ENCODE measurements around the gene ZMYM4.

The ZMYM4 gene

GRCh38 chr1:35426097-35426586 lies 157.6 kb downstream of the ZMYM4 start:
- Histone ChIP-seq H3K27ac (ENCODE audit: insufficient read depth in 1 of 2, low read depth in 1 of 2, low read length in 2 of 2, poor library complexity in 1 of 2, severe bottlenecking in 2 of 2) (no peak overlapping the region), H3K4me3 (ENCODE audit: control insufficient read depth in 1 of 7, extremely low read depth in 1 of 7, insufficient read depth in 4 of 7, low read depth in 2 of 7, low read length in 6 of 7) (no peak overlapping the region), H3K27me3 (replicated peaks in 2 of 5; ENCODE audit: control insufficient read depth in 4 of 5, insufficient read depth in 5 of 5, low read length in 4 of 5) (no peaks in the 10 kb centered on the region), H3K9me3 (ENCODE audit: control extremely low read depth in 1 of 5, control insufficient read depth in 4 of 5, insufficient read depth in 2 of 5, low read depth in 1 of 5, low read length in 4 of 5) (no peaks in the 10 kb centered on the region), H3K4me1 (ENCODE audit: control extremely low read depth in 1 of 4, control insufficient read depth in 4 of 4, insufficient read depth in 4 of 4, low read length in 3 of 4) (peaks cover 0 to 4% (median 3%) of the 10 kb centered on the region in 4 experiments), H3K36me3 (ENCODE audit: control insufficient read depth in 4 of 4, insufficient read depth in 4 of 4, low read length in 3 of 4) (peaks cover 0 to 13% (median 5%) of the 10 kb centered on the region in 4 experiments)
- ChIA-PET POLR2A (no interaction called here), CTCF (no interaction called here)
- WGBS (ENCODE audit: insufficient coverage): 48% methylated on average over 2 of the region's 2 CpGs
- no peak for DNase-seq

- H3K4me3 ChIP-seq (ENCODE audit: control insufficient read depth in 1 of 7, extremely low read depth in 1 of 7, insufficient read depth in 4 of 7, low read depth in 2 of 7, low read length in 6 of 7): no peak overlapping the region
- peaks cover 0 to 9% (median 3%) of the 10 kb centered on the region in 4 experiments for H3K4me1 ChIP-seq (ENCODE audit: control extremely low read depth in 1 of 4, control insufficient read depth in 4 of 4, insufficient read depth in 4 of 4, low read length in 3 of 4)
- DNase-seq: no peak
- ChIA-PET CTCF (no interaction called here), POLR2A (no interaction called here)
- no peaks in the 10 kb centered on the region for H3K9me3 ChIP-seq (ENCODE audit: control extremely low read depth in 1 of 5, control insufficient read depth in 4 of 5, insufficient read depth in 2 of 5, low read depth in 1 of 5, low read length in 4 of 5)
- H3K36me3 ChIP-seq (ENCODE audit: control insufficient read depth in 4 of 4, insufficient read depth in 4 of 4, low read length in 3 of 4): peaks cover 9 to 26% (median 10%) of the 10 kb centered on the region in 4 experiments
- 100% methylated on average over 5 of the region's 7 CpGs for WGBS (ENCODE audit: insufficient coverage)
- H3K27me3 ChIP-seq (replicated peaks in 2 of 5; ENCODE audit: control insufficient read depth in 4 of 5, insufficient read depth in 5 of 5, low read length in 4 of 5): no peaks in the 10 kb centered on the region
- H3K27ac ChIP-seq (ENCODE audit: insufficient read depth in 1 of 2, low read depth in 1 of 2, low read length in 2 of 2, poor library complexity in 1 of 2, severe bottlenecking in 2 of 2): no peak overlapping the region
Observed at GRCh38 chr1:35428360-35428759, 159.9 kb downstream of the ZMYM4 start.

- Histone ChIP-seq H3K36me3 (ENCODE audit: control insufficient read depth in 4 of 4, insufficient read depth in 4 of 4, low read length in 3 of 4) (peaks cover 15 to 42% (median 21%) of the 10 kb centered on the region in 4 experiments), H3K27ac (ENCODE audit: insufficient read depth in 1 of 2, low read depth in 1 of 2, low read length in 2 of 2, poor library complexity in 1 of 2, severe bottlenecking in 2 of 2) (no peak overlapping the region), H3K27me3 (replicated peaks in 2 of 5; ENCODE audit: control insufficient read depth in 4 of 5, insufficient read depth in 5 of 5, low read length in 4 of 5) (no peaks in the 10 kb centered on the region), H3K4me1 (ENCODE audit: control extremely low read depth in 1 of 4, control insufficient read depth in 4 of 4, insufficient read depth in 4 of 4, low read length in 3 of 4) (peaks cover 0 to 9% (median 3%) of the 10 kb centered on the region in 4 experiments), H3K4me3 (ENCODE audit: control insufficient read depth in 1 of 7, extremely low read depth in 1 of 7, insufficient read depth in 4 of 7, low read depth in 2 of 7, low read length in 6 of 7) (no peak overlapping the region), H3K9me3 (ENCODE audit: control extremely low read depth in 1 of 5, control insufficient read depth in 4 of 5, insufficient read depth in 2 of 5, low read depth in 1 of 5, low read length in 4 of 5) (no peaks in the 10 kb centered on the region)
- POLR2A ChIA-PET: no interaction called here
- no peak for DNase-seq
- 93% methylated on average over 4 of the region's 4 CpGs for WGBS (ENCODE audit: insufficient coverage)
- CTCF ChIA-PET: interaction anchor here (2.7 kb wide), 1 partner anchor 21 kb away, joined by 11 read pairs; no protein-coding TSS in a partner anchor
Observed at GRCh38 chr1:35430762-35431161, 162.3 kb downstream of the ZMYM4 start.

GRCh38 chr1:35431173-35431599 lies 162.7 kb downstream of the ZMYM4 start:
- Histone ChIP-seq H3K4me3 (ENCODE audit: control insufficient read depth in 1 of 7, extremely low read depth in 1 of 7, insufficient read depth in 4 of 7, low read depth in 2 of 7, low read length in 6 of 7) (no peak overlapping the region), H3K36me3 (ENCODE audit: control insufficient read depth in 4 of 4, insufficient read depth in 4 of 4, low read length in 3 of 4) (peaks cover 15 to 46% (median 23%) of the 10 kb centered on the region in 4 experiments), H3K4me1 (ENCODE audit: control extremely low read depth in 1 of 4, control insufficient read depth in 4 of 4, insufficient read depth in 4 of 4, low read length in 3 of 4) (peaks cover 0 to 5% (median 2%) of the 10 kb centered on the region in 4 experiments), H3K9me3 (ENCODE audit: control extremely low read depth in 1 of 5, control insufficient read depth in 4 of 5, insufficient read depth in 2 of 5, low read depth in 1 of 5, low read length in 4 of 5) (no peaks in the 10 kb centered on the region), H3K27me3 (replicated peaks in 2 of 5; ENCODE audit: control insufficient read depth in 4 of 5, insufficient read depth in 5 of 5, low read length in 4 of 5) (no peaks in the 10 kb centered on the region), H3K27ac (ENCODE audit: insufficient read depth in 1 of 2, low read depth in 1 of 2, low read length in 2 of 2, poor library complexity in 1 of 2, severe bottlenecking in 2 of 2) (no peak overlapping the region)
- CTCF ChIA-PET: interaction anchor here (2.7 kb wide), 1 partner anchor 20 kb away, joined by 11 read pairs; no protein-coding TSS in a partner anchor
- POLR2A ChIA-PET: no interaction called here
- peak in 2 of 3 donors; percentile 15 to 27 for DNase-seq
- 34% methylated on average over 5 of the region's 7 CpGs for WGBS (ENCODE audit: insufficient coverage)

GRCh38 chr1:35432231-35432630 lies 163.7 kb downstream of the ZMYM4 start:
- CTCF ChIA-PET: interaction anchor here (0.7 to 2.7 kb wide), 4 partner anchors 8 to 19 kb away, joined by 3 to 11 read pairs (median 3); no protein-coding TSS in a partner anchor
- POLR2A ChIA-PET: interaction anchor here (0.5 kb wide), 1 partner anchor 11 kb away, joined by 3 read pairs; no protein-coding TSS in a partner anchor

GRCh38 chr1:35433714-35434113 lies 165.2 kb downstream of the ZMYM4 start:
- no peak overlapping the region for H3K27ac ChIP-seq (ENCODE audit: insufficient read depth in 1 of 2, low read depth in 1 of 2, low read length in 2 of 2, poor library complexity in 1 of 2, severe bottlenecking in 2 of 2)
- ChIA-PET POLR2A (no interaction called here), CTCF (interaction anchor here (0.7 kb wide), 1 partner anchor 144 kb away, joined by 3 read pairs; no protein-coding TSS in a partner anchor)
- H3K4me1 ChIP-seq (ENCODE audit: control extremely low read depth in 1 of 4, control insufficient read depth in 4 of 4, insufficient read depth in 4 of 4, low read length in 3 of 4): peaks cover 0 to 5% (median 2%) of the 10 kb centered on the region in 4 experiments
- H3K4me3 ChIP-seq (ENCODE audit: control insufficient read depth in 1 of 7, extremely low read depth in 1 of 7, insufficient read depth in 4 of 7, low read depth in 2 of 7, low read length in 6 of 7): no peak overlapping the region
- no peaks in the 10 kb centered on the region for H3K9me3 ChIP-seq (ENCODE audit: control extremely low read depth in 1 of 5, control insufficient read depth in 4 of 5, insufficient read depth in 2 of 5, low read depth in 1 of 5, low read length in 4 of 5)
- 97% methylated on average over 9 of the region's 15 CpGs for WGBS (ENCODE audit: insufficient coverage)
- H3K36me3 ChIP-seq (ENCODE audit: control insufficient read depth in 4 of 4, insufficient read depth in 4 of 4, low read length in 3 of 4): peaks cover 16 to 61% (median 33%) of the 10 kb centered on the region in 4 experiments
- H3K27me3 ChIP-seq (replicated peaks in 2 of 5; ENCODE audit: control insufficient read depth in 4 of 5, insufficient read depth in 5 of 5, low read length in 4 of 5): no peaks in the 10 kb centered on the region
- no peak for DNase-seq

More at GRCh38 chr1:35432231-35432630, 163.7 kb downstream of the ZMYM4 start:
- no peak overlapping the region for H3K4me3 ChIP-seq (ENCODE audit: control insufficient read depth in 1 of 7, extremely low read depth in 1 of 7, insufficient read depth in 4 of 7, low read depth in 2 of 7, low read length in 6 of 7)
- WGBS (ENCODE audit: insufficient coverage): 100% methylated on average over 9 of the region's 10 CpGs
- H3K9me3 ChIP-seq (ENCODE audit: control extremely low read depth in 1 of 5, control insufficient read depth in 4 of 5, insufficient read depth in 2 of 5, low read depth in 1 of 5, low read length in 4 of 5): no peaks in the 10 kb centered on the region
- H3K36me3 ChIP-seq (ENCODE audit: control insufficient read depth in 4 of 4, insufficient read depth in 4 of 4, low read length in 3 of 4): peaks cover 15 to 53% (median 28%) of the 10 kb centered on the region in 4 experiments
- H3K27me3 ChIP-seq (replicated peaks in 2 of 5; ENCODE audit: control insufficient read depth in 4 of 5, insufficient read depth in 5 of 5, low read length in 4 of 5): no peaks in the 10 kb centered on the region
- peaks cover 0 to 5% (median 2%) of the 10 kb centered on the region in 4 experiments for H3K4me1 ChIP-seq (ENCODE audit: control extremely low read depth in 1 of 4, control insufficient read depth in 4 of 4, insufficient read depth in 4 of 4, low read length in 3 of 4)
- no peak overlapping the region for H3K27ac ChIP-seq (ENCODE audit: insufficient read depth in 1 of 2, low read depth in 1 of 2, low read length in 2 of 2, poor library complexity in 1 of 2, severe bottlenecking in 2 of 2)
- no peak for DNase-seq

- H3K27ac ChIP-seq (ENCODE audit: insufficient read depth in 1 of 2, low read depth in 1 of 2, low read length in 2 of 2, poor library complexity in 1 of 2, severe bottlenecking in 2 of 2): no peak overlapping the region
- ChIA-PET CTCF (interaction anchor here (2.3 kb wide), 1 partner anchor 19 kb away, joined by 6 read pairs; no protein-coding TSS in a partner anchor), POLR2A (interaction anchor here (0.7 kb wide), 1 partner anchor 105 kb away, joined by 3 read pairs; no protein-coding TSS in a partner anchor)
- WGBS (ENCODE audit: insufficient coverage): 98% methylated on average over 12 of the region's 12 CpGs
- no peaks in the 10 kb centered on the region for H3K9me3 ChIP-seq (ENCODE audit: control extremely low read depth in 1 of 5, control insufficient read depth in 4 of 5, insufficient read depth in 2 of 5, low read depth in 1 of 5, low read length in 4 of 5)
- no peak for DNase-seq
- no peaks in the 10 kb centered on the region for H3K27me3 ChIP-seq (replicated peaks in 2 of 5; ENCODE audit: control insufficient read depth in 4 of 5, insufficient read depth in 5 of 5, low read length in 4 of 5)
- H3K4me3 ChIP-seq (ENCODE audit: control insufficient read depth in 1 of 7, extremely low read depth in 1 of 7, insufficient read depth in 4 of 7, low read depth in 2 of 7, low read length in 6 of 7): no peak overlapping the region
- peaks cover 0 to 5% (median 2%) of the 10 kb centered on the region in 4 experiments for H3K4me1 ChIP-seq (ENCODE audit: control extremely low read depth in 1 of 4, control insufficient read depth in 4 of 4, insufficient read depth in 4 of 4, low read length in 3 of 4)
- peaks cover 16 to 65% (median 37%) of the 10 kb centered on the region in 4 experiments for H3K36me3 ChIP-seq (ENCODE audit: control insufficient read depth in 4 of 4, insufficient read depth in 4 of 4, low read length in 3 of 4)
Observed at GRCh38 chr1:35434703-35435102, 166.2 kb downstream of the ZMYM4 start.

All from common myeloid progenitor, CD34-positive (primary cell).